GM18868 (cell line): Measurements from ENCODE around the gene SHROOM1.
A peak's percentile ranks its signal among the peaks of the same experiment; 100 is the strongest.

Experiments
- ATAC-seq: cut with Tn5 transposase; IDR thresholded peaks from one replicate; pipeline ENCODE4 v1.9.1; 2021; ENCODE audit warnings: mild to moderate bottlenecking, moderate library complexity; ENCODE audit not compliant: unreplicated experiment

Gene SHROOM1

DNA sequence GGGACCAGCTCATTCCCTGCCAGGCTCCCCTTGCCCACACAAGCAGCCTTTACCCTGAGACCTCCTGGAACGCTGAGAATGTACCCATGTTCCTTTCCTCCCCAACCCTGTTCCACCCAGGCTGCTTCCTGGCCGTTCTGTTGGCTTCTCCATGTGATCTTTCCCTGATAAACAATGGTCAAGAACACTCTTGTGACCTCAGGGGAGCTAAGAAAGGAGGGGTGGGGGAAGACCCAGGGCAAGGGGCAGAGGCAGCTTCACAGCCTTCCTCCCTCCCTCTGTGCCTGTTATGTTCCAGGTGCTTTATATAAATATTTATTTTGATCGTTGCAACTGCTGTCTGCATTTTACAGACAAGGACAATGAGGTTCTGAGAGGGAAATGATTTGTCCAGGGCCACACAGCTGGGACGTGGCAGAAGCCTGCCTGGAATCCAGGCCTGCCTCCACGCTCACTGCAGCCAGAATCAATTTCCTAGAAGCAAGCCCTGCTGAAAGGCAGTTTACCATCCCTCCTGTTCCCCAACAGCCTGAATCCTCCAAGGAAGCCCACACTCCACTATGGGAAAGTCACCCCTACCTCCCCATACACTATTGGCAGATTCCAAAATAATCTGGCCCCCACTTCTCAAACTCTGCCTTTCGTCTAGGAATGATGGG is 3.9 kb downstream of the SHROOM1 start:
- no peak for ATAC-seq

DNA sequence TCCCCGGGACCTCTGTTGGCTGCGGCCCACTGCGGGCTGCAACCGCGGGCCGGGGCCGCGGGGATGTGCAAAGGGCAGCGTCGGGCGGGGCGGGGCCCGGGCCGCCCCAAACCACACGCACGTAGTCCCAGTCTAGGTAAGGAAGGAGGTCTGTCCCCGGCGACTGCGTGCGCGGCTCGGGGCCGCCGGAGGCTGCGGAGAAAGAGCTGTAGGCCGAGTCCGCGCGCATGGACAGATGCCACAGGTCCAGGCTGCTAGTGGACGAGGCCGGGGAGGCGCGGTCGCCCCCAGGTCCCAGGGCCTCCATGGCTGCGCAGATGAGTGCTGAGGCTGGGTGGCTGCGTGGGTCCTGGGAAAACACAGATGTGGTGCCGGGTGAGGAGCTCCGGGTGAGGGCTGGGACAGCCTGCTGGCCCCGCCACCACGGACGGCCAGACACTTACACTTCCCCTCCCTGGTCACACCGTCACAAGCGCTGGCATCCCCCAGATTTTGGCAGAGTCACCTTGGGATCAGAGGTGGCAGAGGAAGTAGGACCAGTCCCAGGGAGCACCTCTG is 4.5 kb downstream of the SHROOM1 start:
- no peak for ATAC-seq

DNA sequence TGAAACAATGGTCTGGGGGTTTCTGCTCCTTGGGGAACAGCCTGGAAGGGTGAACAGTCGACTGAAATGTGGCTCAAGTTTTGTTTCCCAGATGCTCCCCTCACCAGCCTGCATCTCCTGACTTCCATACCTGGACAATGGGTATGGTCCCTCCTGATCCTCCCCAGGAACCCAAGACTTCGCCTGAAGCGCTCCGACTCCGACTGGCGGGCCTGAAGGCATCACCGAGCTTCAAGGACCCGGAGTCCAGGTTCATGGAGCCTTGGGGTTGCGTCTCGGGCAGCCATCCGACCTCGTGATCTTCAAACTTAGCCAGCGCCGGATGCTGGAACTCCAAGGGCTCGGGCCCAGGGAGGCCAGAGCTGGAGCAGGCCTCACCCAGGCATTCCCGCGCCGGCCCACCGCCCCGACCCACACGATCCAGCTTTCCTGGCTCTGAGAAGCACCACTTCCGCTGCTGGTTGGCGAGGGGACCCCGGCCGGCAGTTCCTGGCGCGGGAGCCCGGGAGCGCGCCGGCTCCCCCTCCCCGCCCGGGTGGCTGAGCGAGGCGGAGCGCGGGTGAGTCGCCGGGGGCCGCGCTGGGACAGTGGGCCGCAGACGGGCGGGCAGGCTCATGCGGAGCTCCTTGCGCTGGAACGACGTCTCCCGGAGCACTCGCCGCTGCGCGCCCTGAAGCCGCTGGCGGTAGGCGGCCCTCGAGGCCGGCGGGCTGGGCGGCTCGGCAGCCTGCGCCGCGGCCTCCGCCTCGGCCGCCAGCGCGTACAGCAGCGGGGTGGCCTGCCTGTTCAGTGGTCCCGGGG is 5.2 kb downstream of the SHROOM1 start:
- no peak for ATAC-seq

DNA sequence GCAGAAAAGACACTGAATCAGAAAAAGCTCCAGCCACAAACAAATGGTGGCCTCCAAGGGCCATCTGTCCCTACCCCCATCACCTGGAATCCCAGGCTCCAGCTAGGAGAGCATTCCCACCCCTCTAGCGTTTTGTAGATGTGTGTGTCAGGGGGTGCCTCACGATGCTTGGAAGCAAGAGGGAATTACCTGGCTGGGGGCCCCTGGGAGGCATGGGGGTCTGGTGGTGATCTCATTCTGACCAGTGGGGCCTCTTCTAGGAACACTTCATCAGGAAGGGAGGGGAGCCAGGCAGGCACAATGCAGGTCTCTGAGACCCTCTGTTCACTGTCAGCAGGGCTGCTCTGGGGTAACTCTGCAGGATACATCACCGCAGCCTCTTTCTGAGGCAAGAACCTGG is 6.0 kb downstream of the SHROOM1 start:
- ATAC-seq, result no peak

DNA sequence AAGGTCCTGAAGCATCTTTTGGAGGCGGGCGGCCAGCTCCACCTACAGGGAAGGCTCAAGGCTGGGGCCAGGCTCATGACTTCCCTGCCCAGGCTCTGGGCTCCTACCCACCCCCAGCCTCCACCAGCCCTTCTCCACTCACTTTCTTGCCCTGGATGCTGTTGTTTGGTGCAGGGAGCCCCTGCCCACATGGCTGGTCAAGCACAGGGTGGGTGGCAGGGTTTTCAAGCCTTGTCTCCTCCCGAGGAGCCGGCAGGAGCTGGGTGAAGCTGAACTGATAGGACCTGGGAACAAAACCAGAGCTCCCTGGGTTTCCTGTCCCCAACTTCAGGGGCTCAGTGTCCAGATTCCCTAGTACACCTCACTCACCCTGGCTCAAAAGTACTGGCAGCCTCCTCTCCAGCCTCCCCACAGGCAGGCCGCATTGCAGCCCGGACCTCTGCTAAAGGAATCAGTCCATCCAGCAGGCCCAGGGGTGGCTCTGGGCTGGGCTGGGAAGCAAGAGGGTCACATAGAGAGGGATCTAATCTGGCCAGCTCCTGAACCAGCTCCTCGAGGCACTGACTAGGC is 6.9 kb downstream of the SHROOM1 start:
- no peak for ATAC-seq

DNA sequence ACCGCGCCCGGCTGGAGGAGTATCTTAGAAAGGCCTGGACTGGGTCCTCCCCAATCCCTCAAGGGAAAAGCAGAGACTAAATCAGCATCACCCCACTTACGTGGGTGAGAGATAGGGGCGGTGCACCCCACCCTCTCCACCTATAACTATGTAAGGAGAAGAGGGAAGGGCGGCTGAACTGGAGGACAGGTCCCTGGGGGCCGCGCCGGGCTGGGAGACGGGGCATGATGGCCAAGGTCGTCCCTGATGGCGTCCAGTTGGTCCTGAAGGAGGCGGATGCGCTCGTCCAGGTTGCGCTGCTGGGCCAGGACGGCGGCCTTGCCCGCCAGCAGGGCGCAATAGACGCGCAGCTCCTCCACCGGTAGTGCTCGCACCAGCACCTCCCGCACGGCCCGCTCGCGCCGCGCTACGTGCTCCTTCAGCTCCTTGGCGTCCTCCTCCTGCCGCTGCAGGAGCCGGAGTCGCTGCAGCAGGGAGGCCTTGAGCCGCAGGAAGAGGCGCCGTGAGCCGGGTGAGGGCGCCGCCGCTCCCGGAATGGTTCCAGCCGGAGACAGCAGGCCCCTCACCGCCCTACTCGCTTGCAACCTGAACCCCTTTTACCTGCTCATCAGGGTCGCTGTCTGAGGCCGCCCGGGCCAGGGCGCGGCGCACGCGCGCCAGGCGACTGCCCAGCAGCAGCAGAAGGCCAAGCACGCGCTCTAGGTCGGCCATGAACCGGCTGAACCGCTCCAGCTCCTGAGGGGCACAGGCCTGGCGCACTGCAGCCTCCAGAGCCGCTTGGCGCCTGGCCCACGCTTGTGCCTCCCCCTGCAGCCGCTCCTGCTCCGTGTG is 7.6 kb downstream of the SHROOM1 start:
- no peak for ATAC-seq

DNA sequence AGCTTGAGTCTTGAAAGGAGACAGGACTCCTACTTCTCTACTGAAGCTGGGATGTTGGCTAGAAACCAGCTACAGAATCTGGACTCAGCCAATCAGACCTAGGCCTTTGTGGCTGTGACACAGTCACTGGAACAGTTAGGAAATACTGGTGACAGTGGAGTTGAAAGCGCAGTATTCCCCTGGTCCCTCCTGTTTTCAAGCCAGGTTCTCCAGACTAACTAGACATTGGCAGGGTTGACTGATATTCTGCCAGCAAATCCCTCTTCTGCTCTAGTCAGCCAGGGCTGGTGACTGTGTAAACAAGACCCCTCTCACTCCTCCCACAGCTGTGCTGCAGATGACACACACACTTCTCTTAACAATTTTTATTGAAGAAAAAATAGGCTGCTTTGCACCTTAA is 8.7 kb downstream of the SHROOM1 start:
- ATAC-seq, result no peak

DNA sequence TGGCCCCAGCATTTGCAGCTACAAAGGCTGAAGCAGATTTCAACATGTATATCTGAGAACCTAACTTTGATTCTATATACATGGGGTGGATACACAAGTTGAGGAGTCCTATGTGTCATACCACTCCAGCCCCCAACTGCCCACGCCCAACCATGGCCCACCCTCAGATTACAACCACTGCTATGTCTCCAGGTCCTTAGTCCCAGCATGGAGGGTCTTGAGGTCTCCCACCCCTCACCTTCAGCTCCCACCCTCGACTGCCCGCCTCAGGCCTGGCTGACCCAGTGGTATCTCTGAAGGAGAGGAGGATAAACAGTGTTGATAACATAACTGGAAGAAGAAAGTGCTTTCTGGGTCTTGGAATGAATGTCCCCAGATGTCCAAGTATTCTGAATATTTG is 9.1 kb downstream of the SHROOM1 start:
- ATAC-seq, result no peak

DNA sequence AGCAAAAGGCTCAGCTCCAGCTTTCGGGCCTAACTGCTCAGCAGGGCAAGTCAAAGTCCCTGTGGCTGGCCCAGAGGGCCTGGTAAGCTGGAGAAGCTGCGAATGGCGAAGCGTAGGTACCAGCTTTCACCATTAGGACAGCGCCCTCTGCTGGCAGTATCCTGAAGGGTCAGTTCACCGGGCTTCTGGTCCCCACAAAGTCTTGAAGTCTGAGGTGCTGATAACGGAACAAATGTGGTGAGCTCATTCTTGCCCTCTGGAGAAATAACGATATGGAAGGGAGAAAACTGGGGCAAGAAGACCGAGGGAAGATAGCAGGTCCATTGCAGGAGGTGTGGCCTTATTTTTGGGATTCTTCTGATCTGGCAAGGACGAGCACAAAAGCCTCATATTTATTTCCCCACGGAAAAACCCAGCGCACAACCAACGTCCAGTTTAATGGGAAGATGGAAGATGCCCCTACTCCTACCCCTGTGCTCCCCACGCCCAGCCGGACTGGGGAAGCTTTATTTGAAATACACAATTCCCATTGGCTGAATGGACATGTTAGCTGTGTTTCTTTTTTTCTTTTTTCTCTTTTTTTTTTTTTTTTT is 10.2 kb downstream of the SHROOM1 start:
- peak; percentile 64 for ATAC-seq

DNA sequence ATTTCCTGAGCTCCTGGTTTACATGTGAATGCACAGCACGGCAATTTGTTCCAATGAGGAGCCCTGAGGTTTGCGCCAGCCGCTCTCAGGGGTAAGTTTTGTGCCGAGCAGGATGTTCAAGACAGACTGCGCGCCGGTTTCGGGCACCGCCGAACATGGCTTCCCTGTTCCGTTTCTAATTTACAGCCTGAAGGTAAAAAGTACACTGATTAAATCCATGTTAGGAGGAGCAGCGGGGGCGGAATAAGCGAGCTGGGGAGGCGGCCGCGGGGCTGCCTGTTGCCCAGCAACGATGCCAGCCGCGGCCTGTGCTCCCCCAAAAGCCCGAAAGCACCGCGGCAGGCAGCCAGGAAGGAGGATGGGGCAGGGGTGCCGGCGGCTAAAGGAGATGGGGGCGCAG is 11.0 kb downstream of the SHROOM1 start:
- no peak for ATAC-seq

DNA sequence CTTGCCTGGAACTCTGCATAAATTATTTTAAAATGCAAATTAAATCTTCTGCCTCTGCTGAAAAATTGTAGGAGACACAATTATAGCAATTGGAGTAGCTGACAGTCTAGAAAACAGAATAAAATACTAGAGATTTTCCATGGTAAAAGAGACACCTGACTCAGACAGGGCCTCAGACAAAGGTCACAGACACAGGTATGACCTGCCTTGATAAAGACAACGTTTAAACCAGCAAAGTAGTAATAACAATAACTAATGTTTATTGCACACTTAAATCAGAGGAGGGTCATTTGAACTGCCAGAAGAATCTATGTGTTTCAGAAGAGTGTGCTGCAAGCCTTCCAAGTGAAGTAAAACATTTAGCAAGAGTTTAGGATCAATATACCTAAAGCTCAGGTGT is 13.4 kb downstream of the SHROOM1 start:
- no peak for ATAC-seq

DNA sequence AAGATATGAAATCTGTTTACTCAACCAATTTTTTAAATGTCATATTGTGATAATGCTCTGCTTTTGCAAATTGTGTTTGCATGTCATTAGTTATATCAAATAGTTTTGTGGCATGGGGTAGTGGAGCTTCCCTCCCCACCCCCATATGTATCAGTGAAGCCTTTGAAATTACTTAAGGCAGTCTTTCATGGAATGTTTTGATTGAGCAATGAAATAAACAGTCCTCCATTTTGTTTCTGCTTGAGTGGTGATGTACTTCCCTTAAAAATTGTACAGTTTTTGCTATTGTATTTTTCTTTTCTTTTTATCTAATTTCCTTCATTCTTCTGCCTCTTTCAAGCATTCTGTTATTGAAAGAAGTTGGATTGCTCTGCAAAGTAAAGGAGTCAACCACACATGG is 13.9 kb downstream of the SHROOM1 start:
- no peak for ATAC-seq

DNA sequence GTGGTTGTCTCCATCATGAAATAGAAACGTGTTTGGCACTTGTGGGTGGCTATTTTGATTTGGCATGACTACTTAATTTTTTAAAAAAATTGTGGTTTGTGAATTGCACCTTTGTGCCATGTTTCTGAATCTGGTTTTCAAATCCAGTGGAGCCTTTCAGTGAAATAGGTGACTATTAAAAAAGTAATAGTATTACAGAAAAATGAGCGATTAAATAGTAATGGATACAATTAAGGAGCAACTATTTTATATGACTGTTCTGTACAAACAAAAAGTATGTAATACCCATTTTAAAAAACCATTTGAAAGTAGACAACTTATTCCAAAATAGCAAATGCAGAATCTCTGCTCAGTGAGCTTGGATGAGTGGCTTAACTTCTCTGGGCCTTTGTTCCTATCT is 14.4 kb downstream of the SHROOM1 start:
- ATAC-seq, result no peak

DNA sequence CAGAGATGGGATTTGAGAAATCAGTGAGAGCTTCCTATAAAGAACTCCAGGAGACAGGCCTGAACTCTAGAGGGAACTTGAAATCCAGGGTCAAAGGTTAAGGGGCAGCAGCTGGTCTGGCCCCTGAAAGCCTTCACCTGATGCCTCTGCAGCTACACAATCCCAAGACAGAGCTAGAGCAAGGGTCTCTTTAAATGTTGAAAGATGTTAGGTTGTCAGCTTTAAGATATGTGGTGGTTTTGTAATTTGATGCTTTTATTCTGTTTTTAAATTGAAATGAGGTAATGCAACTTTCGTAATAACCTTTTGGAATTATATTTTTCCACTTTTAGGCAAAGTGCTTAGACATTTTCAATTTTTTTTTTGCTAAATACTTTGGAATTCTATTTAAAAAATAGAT is 15.0 kb downstream of the SHROOM1 start:
- no peak for ATAC-seq

DNA sequence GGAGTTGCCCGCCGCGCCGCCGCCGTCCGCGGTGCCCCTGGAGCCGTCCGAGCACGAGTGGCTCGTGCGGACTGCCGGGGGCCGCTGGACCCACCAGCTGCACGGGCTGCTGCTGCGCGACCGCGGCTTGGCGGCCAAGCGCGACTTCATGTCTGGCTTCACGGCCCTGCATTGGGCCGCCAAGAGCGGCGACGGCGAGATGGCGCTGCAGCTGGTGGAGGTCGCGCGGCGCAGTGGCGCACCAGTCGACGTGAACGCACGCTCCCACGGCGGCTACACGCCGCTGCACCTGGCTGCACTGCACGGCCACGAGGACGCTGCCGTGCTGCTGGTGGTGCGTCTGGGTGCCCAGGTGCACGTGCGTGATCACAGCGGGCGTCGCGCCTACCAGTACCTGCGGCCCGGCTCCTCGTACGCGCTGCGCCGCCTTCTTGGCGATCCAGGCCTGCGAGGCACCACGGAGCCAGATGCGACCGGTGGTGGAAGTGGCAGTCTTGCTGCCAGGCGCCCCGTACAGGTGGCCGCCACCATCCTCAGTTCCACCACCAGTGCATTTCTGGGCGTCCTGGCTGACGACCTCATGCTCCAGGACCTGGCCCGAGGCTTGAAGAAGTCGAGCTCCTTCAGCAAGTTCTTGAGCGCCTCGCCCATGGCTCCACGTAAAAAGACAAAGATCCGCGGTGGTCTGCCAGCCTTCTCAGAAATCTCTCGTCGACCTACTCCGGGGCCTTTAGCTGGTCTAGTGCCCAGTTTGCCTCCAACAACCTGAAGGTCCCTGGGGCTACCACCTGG is 15.7 kb downstream of the SHROOM1 start:
- no peak for ATAC-seq

DNA sequence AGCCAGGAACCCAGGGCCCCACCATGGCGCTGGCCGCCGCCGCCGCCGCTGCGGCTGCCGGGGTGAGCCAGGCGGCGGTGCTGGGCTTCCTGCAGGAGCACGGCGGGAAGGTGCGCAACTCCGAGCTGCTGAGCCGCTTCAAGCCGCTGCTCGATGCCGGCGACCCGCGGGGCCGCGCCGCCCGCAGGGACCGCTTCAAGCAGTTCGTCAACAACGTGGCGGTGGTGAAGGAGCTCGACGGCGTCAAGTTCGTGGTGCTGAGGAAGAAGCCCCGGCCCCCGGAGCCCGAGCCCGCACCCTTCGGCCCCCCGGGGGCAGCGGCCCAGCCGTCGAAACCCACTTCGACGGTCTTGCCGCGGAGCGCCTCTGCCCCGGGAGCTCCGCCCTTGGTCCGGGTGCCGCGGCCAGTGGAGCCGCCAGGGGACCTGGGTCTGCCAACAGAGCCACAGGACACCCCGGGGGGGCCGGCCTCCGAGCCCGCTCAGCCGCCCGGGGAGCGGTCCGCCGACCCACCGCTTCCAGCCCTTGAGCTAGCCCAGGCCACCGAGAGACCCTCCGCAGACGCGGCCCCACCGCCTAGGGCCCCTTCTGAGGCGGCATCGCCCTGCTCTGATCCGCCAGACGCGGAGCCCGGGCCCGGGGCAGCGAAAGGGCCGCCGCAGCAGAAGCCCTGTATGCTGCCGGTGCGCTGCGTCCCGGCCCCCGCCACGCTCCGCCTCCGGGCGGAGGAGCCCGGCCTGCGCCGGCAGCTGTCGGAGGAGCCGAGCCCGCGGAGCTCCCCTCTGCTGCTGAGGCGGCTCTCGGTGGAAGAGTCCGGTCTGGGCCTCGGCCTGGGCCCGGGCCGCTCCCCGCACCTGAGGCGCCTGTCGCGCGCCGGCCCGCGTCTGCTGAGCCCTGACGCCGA is 16.6 kb downstream of the SHROOM1 start:
- ATAC-seq, result no peak

DNA sequence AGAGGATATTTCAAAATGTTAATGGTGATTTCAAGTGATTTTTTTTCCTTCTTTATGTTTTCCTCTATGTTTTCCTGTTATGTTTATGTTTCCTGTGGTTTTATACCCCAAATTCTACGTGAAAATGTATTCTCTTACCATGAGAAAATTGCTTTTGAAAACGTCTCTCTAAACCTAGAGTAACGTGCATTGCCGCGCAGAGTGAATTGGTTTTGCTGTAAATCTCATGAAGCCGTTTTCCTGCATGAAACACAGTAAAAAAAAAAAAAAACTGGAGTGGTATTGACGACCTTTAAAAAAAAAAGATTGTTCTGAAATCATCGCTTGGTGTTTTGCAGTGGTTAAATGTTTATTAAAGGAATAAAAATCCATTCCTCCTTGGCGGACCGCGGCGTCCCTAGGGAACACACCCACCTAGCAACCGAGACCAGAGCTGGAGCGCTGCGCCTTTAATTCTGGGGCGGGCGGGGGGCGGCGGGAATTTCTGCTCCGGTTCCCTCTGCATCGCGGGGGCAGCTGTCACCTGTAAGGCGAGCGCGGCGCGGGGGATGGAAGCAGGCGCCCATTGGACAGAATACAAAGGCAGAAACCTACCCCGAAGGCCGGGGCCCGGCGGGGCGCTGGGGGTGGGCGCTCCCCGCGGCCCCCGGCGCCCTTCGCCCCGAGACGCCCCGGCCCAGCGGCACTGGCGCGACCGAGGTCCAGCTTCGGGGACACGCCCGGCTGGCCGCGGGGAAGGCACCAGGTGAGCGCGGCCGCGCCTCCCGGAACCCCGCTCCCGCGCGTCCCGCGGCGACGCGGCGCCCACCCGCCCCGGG is 17.5 kb downstream of the SHROOM1 start, which contains the start of gene SOWAHA:
TSS of gene SOWAHA (plus strand) at position 522 of the 818 bp plus-strand sequence. CDS start 320 bp downstream, outside the sequence.
- no peak for ATAC-seq
